IPS-18c (cell line): Measurements from ENCODE around the gene GMPR2.
A peak's percentile ranks its signal among the peaks of the same experiment; 100 is the strongest.
"Not testable (repeated sequence)": the region's sequence is repeated elsewhere in the genome, so short reads cannot be mapped to it uniquely, and the experiment has no call there.

ENCODE experiments used
- H3K4me3 ChIP-seq: 2 replicates; pipeline ENCODE4 v1.7.0; 2013; ENCODE audit warnings: low read depth, mild to moderate bottlenecking, low read length, moderate library complexity; ENCODE audit not compliant: insufficient read depth
- H3K9me3 ChIP-seq: one replicate; pipeline ENCODE4 v1.6.1; 2013; ENCODE audit warnings: mild to moderate bottlenecking, low read length, moderate library complexity; ENCODE audit not compliant: control insufficient read depth, insufficient read depth

The GMPR2 gene

DNA sequence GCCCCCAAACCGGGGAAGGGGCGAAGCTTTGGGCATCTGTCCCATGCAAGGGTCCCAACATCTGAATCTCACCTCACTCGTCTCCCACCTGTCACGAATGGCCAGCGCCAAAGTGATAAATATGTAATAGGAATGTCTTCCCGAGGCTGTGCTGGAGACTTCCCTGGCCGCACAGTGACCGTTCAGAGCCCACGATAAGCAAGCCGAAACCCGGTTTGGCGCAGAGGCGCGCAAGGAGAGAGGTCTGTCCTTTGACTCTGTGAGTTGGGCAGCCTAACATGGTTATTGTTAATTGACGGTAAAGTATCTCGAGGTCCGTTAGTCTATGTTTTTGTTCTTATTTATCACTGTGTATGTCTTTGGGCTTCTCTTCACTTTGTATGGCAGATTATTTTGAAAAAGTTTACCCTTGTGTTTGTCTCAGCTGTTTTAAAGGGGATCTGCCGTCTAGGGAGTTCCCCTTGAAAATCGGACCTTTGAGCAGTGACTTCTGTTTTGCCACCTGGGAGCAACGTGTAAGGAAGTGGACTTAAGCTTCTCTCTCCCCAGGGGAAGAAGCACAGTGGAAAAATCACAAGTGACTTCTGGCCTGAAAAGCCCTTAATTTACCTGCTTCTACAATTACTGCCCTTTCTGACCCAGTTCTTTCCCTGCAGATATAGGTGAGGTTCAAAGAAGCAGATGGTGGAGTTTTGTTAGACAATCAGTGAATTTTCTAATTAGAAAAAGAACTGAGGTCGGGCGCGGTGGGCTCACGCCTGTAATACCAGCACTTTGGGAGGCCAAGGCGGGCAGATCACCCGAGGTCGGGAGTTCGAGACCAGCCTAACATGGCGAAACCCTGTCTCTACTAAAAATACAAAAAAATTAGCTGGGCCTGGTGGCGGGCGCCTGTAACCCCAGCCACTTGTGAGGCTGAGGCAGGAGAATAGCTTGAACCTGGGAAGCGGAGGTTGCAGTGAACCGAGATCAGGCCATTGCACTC, 36.4 kb upstream of the GMPR2 start:
- H3K4me3 ChIP-seq = peak overlapping the region; percentile 93

DNA sequence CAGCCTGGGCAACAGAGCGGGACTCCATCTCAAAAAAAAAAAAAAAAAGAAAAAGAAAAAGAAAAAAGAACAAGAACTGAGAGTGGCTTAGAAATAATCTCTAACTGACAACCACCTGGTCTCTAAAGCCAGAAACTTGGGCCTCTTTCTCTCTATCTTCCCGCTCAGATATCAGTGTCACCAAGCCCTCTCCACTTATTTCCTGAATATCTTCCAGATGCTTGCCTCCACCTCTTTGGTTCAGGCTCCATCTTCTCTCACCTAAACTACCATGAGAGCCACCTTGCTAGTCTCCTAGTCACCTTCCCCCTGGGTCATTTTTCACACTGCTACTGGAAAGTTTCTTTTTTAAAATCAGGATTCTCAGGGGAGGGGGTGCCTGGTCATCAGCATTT, 35.7 kb upstream of the GMPR2 start:
- no peak overlapping the region for H3K4me3 ChIP-seq

More for the DNA sequence above, 36.4 kb upstream of the GMPR2 start:
- H3K9me3 ChIP-seq = no peaks in the 10 kb centered on the region

DNA sequence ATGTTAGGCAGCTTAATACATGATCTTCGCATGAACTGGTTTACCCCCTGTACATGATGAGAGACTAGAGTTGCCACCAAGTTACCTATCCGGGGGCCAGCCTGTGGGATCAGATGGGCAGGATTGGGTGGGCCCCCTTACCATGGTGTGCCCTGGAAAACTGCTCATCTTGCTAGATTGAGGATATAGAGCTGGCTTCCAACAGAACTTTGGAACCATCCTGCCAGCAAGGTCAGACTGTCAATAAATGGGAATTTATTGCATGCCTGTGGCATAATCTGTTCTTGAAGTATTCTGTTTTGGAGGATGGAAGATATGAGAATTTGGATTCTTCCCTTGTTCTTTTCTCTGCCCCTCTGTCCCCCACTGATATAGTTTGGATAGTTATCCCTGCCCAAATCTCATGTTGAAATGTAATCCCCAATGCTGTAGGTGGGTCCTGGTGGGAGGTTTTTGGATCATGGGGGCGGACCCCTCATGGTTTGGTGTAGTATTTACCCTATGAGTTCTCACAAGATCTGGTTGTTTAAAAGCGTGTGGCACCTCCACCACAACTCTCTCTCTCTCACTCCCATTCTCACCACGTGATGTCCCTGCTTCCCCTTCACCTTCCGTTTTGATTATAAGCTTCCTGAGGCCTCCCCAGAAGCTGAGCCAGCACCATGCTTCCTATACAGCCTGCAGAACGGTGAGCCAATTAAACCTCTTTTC, 33.8 kb upstream of the GMPR2 start:
- Histone ChIP-seq H3K4me3 (no peak overlapping the region), H3K9me3 (no peaks in the 10 kb centered on the region)

More for the DNA sequence above, 35.7 kb upstream of the GMPR2 start:
- no peaks in the 10 kb centered on the region for H3K9me3 ChIP-seq

DNA sequence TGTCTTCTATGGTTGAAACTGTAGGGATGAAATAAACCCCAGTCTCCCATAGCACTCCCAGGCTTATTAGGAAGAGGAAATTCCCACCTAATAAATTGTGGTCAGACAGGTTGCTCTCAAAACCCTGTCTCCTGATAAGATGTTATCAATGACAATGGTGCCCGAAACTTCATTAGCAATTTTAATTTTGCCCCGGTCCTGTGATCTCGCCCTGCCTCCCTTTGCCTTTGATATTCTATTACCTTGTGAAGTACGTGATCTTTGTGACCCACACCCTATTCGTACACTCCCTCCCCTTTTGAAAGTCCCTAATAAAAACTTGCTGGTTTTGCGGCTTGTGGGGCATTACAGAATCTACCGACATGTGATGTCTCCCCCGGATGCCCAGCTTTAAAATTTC, 30.2 kb upstream of the GMPR2 start:
- not testable (repeated sequence) for H3K9me3 ChIP-seq, H3K4me3 ChIP-seq

DNA sequence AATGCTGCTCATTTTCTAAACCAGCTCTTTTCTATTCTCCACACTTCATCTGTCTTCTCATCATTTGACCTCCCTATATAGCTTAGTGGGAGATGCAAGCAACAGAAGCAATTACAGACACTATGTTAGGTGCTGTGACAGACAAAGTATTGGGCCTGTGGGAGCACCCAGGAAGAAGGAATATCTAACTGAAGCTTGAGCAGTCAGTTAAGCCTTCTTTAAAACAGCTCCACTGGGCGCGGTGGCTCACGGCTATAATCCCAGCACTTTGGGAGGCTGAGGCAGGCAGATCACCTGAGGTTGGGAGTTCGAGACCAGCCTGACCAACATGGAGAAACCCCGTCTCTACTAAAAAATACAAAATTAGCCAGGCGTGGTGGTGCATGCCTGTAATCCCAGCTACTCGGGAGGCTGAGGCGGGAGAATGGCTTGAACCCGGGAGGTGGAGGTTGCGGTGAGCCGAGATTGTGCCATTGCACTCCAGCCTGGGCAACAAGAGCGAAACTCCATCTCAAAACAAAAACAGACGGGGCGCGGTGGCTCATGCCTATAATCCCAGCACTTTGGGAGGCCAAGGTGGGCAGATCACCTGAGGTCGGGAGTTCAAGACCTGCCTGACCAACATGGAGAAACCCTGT, 29.4 kb upstream of the GMPR2 start:
- H3K4me3 ChIP-seq, H3K9me3 ChIP-seq: not testable (repeated sequence)

DNA sequence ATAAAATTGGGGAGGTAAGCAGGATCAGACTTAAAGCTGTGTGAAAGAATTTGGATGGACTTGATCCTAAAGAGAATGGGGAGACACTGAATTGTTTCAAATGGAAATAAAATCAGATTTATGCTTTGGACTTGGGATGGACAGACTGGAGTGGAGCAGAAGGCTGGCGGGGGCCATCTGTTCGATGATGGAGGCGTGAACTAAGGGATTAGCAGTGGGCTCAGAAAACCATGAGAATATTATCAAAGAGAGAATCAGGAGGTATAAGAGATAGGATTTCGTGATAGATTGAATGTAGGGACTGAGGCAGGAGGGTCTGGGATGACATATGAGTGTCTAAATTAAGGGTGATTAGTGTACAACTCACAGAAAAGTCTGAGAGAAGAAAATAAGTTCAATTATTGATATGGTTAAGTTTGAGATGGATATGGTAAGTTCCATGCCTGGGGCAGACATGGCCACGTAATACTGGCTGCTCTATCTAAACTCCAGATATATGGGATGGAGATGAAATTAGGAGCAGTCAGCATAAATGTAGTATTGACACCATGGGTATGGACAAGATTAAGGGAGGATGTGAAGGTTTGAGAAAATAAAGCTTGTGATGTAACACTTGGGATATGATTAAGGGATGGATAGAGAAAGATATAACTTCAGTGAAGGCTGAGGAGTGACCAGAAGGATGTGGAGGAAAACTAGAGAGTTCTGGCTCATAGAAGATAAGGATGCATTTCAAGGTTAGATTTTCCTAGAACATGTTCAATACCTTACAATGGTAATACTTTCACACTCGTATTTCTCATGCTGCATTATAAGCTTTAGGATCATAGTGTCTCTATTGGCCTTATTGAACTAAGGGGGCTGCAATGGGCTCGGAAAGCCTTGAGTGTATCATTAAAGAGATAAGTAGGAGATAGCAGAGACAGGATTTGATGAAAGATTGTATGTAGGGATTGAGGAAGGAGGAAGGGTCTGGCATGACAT, 28.3 kb upstream of the GMPR2 start:
- no peak overlapping the region for H3K4me3 ChIP-seq
- H3K9me3 ChIP-seq = no peaks in the 10 kb centered on the region

DNA sequence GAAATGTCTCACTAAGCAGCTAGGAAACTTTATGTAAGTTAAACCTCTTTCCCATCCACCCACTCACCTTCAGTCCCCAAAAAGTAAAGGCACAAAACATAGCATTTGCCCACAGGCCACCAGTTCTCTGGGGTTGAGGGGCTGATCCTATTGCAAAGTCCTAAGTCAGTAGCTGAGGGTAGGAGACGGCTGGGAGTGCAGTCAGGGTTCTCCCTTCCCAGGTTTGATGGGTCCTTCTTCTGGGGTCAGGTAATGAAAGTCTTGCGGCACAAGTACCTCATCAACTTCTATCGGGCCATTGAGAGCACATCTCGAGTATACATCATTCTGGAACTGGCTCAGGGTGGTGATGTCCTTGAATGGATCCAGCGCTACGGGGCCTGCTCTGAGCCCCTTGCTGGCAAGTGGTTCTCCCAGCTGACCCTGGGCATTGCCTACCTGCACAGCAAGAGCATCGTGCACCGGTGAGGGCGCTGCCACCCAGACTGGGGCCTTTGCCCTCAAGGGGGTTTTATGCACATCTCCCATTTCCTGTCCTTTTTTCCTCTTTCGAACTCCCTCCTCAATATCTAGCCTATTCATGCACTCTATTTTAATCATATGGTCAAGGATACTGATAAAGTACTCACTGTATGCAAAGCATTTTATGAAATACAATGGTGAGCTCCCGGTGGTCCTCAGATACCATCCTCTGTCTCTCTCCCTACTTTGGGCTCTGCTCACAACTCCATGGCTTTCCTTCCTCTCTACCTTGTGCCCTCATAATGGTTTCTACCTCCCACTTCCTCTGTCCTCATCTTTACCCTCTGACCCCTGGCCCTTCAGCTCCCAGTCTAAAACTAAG, 26.2 kb upstream of the GMPR2 start:
- H3K4me3 ChIP-seq = no peak overlapping the region
- H3K9me3 ChIP-seq = no peaks in the 10 kb centered on the region

DNA sequence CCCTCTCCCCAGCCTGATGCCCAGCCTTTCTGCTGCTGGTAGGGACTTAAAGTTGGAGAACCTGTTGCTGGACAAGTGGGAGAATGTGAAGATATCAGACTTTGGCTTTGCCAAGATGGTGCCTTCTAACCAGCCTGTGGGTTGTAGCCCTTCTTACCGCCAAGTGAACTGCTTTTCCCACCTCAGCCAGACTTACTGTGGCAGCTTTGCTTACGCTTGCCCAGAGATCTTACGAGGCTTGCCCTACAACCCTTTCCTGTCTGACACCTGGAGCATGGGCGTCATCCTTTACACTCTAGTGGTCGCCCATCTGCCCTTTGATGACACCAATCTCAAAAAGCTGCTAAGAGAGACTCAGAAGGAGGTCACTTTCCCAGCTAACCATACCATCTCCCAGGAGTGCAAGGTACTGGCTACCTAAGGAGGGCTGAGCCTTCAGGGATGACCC, 25.6 kb upstream of the GMPR2 start:
- Histone ChIP-seq H3K9me3 (no peaks in the 10 kb centered on the region), H3K4me3 (no peak overlapping the region)

DNA sequence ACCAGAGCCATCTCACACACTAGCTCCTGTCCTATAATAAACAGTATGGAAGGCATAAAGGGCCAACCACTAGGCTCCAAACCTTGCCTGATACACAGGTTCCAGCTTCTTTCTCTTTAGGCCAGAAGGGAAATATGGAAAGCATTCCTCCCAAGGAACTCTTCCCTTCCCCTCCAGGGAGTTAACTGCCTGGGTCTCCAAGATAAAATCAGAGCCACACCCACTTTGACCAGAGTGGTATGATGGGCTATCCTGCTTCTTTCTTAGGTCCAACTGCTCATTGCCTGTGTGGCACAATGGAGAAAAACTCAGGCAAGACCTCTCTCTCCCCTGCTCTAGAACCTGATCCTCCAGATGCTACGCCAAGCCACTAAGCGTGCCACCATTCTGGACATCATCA, 25.1 kb upstream of the GMPR2 start:
- H3K9me3 ChIP-seq = no peaks in the 10 kb centered on the region
- no peak overlapping the region for H3K4me3 ChIP-seq

DNA sequence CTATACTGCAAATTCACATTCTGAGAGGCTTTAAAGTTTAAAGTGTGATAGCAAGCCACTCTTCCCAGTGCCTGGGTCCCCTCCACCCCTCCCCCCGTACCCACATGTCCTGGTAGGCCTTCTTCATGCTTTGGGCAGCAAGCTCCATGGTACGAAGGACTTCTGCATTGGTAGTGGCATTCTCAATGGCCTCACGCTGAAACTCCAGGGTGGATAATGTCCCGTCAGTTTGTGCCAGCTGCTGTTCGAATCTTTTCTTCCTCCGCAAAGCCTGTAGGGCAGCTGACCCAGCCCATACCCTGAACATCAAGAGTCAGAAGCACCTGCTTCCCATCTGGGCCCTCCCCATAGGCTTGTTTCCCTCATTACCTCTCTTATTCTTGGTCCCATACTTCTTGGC, 21.4 kb upstream of the GMPR2 start:
- Histone ChIP-seq H3K9me3 (no peaks in the 10 kb centered on the region), H3K4me3 (no peak overlapping the region)

DNA sequence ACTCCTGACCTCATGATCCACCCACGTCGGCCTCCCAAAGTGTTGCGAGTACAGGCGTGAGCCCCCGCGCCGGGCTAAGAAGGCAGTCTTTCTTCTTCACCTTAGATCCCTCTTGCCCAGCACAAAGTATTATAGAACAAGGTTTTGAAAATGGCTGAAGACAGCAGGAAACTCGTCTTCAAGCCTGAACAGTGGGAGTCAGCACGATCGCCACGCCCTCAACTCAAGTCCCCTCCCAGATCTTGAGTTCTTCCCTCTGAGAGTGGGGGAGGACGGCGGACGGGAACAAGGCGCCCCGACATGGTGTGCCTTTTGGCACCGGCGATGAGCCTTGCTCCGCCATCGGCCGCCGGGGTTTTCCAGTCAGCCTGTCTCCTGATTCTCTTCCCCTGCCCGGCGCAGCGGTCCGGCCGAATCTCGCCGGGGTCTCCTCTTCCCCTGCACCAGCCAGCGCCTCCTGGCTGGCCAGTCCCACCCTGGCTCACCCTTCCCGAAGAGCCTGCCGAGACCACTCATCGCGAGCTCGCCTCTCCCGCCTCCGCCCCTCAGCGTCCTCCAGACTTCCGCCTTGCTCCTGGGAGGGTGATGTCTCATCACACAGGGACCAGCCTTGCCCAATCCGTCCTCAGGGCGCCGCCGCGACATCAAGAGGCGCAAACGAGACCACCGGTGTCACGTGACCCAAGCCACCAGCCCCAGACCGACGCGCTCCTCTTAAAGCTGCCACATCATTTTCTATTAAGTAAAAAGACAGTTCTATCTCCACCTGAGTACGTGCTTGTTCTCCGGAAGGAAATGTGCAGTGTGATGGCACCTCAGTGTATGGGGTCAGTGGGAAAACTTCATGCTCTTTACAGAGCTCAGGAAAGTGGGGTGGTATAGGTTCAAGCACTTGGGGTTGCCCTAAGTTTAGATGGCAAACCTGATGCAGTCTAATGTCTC, 19.5 kb upstream of the GMPR2 start, which contains the start of gene CHMP4A:
TSS of gene CHMP4A (minus strand) at position 565 of the 942 bp plus-strand sequence. CDS start at position 516, 49 bp downstream.
- peak within 1 kb of the TSS; percentile 95 for H3K4me3 ChIP-seq
- H3K9me3 ChIP-seq = no peaks in the 10 kb centered on the region

DNA sequence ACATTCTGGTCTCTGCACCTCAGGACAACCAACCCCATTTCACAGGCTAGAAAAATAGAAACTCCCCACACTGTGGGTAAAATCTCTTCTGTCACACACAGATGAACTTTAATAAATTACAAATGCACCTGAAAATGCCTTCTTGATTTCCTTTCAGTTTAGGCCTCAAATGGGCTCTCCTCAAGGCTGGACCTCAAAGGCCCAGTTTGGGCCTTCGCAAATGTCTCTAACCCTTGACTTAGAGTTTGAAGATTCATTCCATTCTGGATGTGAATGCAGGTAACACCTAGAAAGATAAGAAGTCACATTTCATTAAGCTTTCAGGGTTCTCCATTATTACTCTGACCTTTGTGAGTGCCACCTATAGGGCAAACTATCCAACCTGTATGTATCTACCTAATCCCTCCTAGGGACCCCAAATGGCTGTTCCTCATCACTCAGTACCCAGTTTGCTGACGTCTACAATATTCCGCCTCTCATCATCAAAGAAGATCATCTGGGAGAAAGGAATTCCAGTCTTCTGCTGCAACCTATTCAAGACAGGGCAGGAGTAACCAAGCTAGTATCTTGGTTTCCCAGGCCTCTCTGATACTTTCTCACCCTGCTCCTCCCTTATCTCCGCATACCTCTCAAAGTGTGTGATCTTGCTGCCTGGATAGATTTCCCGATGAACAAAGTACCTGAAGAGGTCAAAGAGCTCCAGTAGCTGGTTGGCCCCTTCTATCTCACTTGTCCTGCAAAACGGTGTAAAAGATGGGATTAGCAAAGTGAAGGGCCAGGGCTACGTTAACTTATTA, 18.7 kb upstream of the GMPR2 start:
- peak overlapping the region; percentile 51 for H3K4me3 ChIP-seq
- no peaks in the 10 kb centered on the region for H3K9me3 ChIP-seq

DNA sequence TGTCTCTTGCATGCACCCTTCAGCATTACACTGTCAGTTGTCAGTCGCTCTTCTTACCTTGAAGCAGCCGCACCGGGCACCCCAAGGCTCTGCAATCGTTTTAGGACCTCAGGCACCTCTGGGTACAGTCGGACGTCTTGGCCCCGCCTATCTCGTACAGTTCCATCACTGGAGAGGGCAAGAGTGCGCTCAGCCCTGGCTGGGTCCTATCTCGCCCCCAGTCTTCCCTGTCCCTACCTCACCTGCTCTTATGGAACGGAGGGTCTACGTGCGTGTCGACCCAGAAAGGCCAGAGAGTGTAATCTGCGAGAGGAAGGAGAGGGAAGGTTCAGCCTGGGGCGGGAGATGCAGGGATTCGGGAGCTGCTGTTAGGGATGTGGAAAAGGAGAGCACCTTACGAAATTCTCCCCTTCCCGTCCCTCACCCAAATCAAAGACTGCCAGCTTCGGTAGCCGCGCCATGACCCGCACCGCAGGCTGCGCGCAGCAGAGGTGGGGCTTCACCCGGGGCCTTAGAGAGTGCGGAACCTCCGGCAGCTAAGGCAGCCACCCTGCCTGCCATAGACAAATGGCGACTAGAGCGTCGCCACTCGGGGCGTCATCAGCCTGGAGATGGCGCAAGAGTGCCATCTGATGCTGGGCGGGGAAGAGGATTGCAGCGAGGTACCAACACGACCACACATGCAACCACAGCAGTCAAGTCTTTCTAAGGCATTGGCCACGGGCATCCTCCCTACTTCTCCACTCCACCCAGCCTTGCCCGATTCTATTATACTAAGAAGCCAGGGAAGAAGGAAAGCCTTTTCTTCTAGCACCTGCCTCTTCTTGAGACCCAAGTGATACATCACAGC, 17.0 kb upstream of the GMPR2 start, which contains the start of gene MDP1:
TSS of gene MDP1 (minus strand) at position 572 of the 850 bp plus-strand sequence. CDS start at position 461, 111 bp downstream.
- Histone ChIP-seq H3K9me3 (no peaks in the 10 kb centered on the region), H3K4me3 (peak within 1 kb of the TSS; percentile 94)
